Measurements from ENCODE around the gene FCER1G.
A peak's percentile ranks its signal among the peaks of the same experiment; 100 is the strongest.

FCER1G gene

DNA sequence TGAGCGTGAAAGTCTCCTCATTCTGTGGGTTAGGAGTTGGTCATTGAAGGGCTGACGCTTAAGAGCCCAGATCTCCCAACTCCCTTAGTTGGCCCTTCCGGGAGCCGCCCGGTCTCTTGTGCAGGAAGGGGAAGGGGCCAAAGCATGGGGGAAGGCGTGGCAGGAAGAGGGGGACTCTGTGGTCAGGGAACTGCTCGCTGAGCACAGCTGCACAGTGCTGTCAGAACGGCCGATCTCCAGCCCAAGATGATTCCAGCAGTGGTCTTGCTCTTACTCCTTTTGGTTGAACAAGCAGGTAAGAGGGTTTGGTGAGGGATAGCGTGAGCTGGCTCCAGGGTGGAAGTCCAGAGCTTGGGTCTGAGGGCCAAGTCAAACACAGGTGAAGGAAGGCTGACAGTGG, at the start of gene FCER1G:
TSS of gene FCER1G (plus strand) at position 220 of the 400 bp plus-strand sequence. CDS start at position 247, 27 bp downstream.
- no peak for DNase-seq (ENCODE audit: low read depth)
- H3K36me3 ChIP-seq (ENCODE audit: control insufficient read depth, insufficient read depth, low read length, severe bottlenecking), result peaks cover 52% of the 10 kb centered on the region
- no peaks in the 10 kb centered on the region for H3K9me3 ChIP-seq (ENCODE audit: control insufficient read depth, low read length)
- H3K27me3 ChIP-seq (replicated peaks; ENCODE audit: control insufficient read depth, insufficient read depth, low read length), result no peaks in the 10 kb centered on the region
- H3K4me3 ChIP-seq (ENCODE audit: low read length), result no peak within 1 kb of the TSS
- peaks cover 37% of the 10 kb centered on the region for H3K4me1 ChIP-seq (ENCODE audit: control insufficient read depth, insufficient read depth, low read length)
- peak within 1 kb of the TSS; percentile 24 for H3K9ac ChIP-seq (ENCODE audit: low read length)

DNA sequence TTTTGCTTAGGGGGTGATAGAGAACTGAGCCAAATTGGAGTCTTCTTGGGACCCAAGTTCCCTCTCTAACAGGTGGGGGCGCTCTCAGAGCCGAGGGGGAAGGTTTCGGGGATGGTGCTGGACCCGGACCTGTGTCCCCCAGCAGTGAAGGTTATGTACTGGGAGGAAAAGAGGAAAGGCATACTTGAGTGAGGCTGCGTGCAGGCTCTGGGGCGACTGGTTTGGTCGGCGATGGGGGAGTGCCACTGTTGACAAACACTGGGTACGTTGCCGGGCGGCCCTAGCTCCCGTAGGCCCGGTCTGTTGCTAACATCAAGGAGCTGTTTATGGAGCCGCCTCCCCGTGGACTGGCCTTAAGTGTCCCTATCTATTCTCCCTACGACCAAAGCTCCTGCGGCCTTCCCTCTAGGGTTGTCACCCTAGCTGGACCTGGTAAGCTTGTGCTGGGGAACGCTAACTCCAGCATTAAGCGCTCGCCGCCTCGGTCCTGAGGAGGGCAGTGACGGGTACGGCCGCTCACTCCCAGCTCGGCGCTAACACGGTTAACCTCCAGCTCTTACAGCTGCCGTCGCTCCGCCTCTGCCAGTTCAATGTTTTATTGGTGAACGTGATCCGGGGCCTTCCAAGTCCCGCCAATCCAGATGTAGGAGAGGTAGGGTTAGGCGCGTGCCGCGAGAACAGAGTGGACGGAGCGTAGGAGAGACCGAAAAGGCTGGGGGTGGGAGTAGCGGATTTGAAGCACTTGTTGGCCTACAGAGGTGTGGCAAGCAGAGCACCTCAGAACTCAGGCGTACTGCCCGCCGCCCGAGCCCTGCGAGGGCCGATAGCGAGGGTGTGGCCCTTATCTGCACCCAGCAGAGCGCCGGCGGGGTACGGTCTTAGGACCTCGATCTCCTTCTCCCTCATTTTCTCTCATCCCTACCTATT, 49.1 kb upstream of the FCER1G start, which contains the start of gene PPOX:
TSS of gene PPOX (plus strand) at position 685 of the 927 bp plus-strand sequence. CDS start 422 bp downstream, outside the sequence.
- Histone ChIP-seq H3K36me3 (ENCODE audit: control insufficient read depth, insufficient read depth, low read length, severe bottlenecking) (peaks cover 41% of the 10 kb centered on the region), H3K9me3 (ENCODE audit: control insufficient read depth, low read length) (no peaks in the 10 kb centered on the region), H3K4me3 (ENCODE audit: low read length) (peak within 1 kb of the TSS; percentile 93)

DNA sequence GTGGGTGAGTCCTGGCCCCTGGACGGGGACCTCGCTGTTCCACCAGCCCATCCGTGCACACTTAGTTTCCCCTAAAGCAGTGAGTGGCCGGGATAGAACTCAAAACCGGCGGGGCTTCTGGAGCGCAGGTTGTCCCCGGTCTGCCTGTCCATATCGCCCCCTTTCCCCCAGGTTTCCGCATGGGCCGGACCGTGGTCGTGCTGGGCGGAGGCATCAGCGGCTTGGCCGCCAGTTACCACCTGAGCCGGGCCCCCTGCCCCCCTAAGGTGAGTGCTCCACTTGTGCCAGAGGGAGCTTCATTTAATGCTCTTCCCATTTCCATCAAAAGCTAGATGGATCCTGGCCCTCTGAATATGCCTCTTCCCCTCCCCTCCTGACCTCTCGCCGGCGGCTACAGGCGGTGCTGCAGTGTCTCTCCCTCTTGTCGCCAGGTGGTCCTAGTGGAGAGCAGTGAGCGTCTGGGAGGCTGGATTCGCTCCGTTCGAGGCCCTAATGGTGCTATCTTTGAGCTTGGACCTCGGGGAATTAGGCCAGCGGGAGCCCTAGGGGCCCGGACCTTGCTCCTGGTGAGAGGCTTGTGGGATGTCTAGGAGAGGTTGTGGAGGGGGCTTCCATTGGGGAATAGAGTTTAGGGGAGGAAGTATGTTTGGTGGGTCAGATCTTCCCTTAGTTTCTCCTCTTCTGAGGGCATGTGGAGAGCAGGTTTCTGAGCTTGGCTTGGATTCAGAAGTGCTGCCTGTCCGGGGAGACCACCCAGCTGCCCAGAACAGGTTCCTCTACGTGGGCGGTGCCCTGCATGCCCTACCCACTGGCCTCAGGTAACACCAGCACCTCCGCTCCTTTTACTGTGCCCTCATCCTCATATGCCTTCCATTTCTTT, 48.2 kb upstream of the FCER1G start:
- H3K27me3 ChIP-seq (replicated peaks; ENCODE audit: control insufficient read depth, insufficient read depth, low read length), result no peaks in the 10 kb centered on the region
- no peaks in the 10 kb centered on the region for H3K9me3 ChIP-seq (ENCODE audit: control insufficient read depth, low read length)

More for the DNA sequence above, 49.1 kb upstream of the FCER1G start, which contains the start of gene PPOX:
- Histone ChIP-seq H3K4me1 (ENCODE audit: control insufficient read depth, insufficient read depth, low read length) (peaks cover 15% of the 10 kb centered on the region), H3K9ac (ENCODE audit: low read length) (peak within 1 kb of the TSS; percentile 91), H3K27me3 (replicated peaks; ENCODE audit: control insufficient read depth, insufficient read depth, low read length) (no peaks in the 10 kb centered on the region)
- peak; percentile 99 for DNase-seq (ENCODE audit: low read depth)

DNA sequence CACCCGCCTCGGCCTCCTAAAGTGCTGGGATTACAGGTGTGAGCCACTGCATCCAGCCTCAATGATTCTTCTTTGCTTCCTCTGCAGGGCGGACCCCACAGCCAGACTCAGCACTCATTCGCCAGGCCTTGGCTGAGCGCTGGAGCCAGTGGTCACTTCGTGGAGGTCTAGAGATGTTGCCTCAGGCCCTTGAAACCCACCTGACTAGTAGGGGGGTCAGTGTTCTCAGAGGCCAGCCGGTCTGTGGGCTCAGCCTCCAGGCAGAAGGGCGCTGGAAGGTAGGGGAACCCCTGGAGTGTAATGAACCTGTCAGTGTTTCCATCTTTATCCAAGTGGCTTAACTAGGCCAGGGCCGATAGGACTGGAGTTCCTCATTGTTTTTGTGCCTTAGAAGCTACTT, 46.2 kb upstream of the FCER1G start:
- H3K9ac ChIP-seq (ENCODE audit: low read length), result no peak overlapping the region
- peaks cover 44% of the 10 kb centered on the region for H3K36me3 ChIP-seq (ENCODE audit: control insufficient read depth, insufficient read depth, low read length, severe bottlenecking)
- H3K4me1 ChIP-seq (ENCODE audit: control insufficient read depth, insufficient read depth, low read length), result peaks cover 38% of the 10 kb centered on the region
- H3K4me3 ChIP-seq (ENCODE audit: low read length), result no peak overlapping the region
- H3K27me3 ChIP-seq (replicated peaks; ENCODE audit: control insufficient read depth, insufficient read depth, low read length), result no peaks in the 10 kb centered on the region
- DNase-seq (ENCODE audit: low read depth), result no peak
- H3K9me3 ChIP-seq (ENCODE audit: control insufficient read depth, low read length), result no peaks in the 10 kb centered on the region

More for the DNA sequence above, 48.2 kb upstream of the FCER1G start:
- H3K4me1 ChIP-seq (ENCODE audit: control insufficient read depth, insufficient read depth, low read length), result peaks cover 18% of the 10 kb centered on the region
- peak overlapping the region; percentile 93 for H3K4me3 ChIP-seq (ENCODE audit: low read length)
- peak; percentile 33 for DNase-seq (ENCODE audit: low read depth)
- H3K36me3 ChIP-seq (ENCODE audit: control insufficient read depth, insufficient read depth, low read length, severe bottlenecking), result peaks cover 50% of the 10 kb centered on the region
- peak overlapping the region; percentile 91 for H3K9ac ChIP-seq (ENCODE audit: low read length)

DNA sequence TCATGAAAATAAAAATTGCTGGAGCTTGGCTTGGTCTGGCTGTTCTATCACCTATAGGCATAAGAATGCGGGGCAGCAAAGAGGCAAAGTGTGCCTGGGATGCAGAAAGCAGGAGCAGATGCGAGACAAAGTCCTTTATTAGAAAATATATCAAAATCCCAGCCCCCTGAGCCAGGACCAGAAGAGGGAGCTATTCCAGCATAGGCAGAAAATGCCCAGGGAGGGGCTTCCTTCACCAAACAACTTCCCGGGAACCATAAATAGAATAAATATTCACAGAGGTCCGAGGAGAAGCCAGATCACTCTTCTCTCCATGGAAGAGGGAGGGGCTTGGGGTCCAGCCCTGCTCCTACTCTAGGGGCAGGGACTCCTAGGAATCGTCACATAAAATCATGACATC, 43.9 kb upstream of the FCER1G start:
- Histone ChIP-seq H3K4me1 (ENCODE audit: control insufficient read depth, insufficient read depth, low read length) (peaks cover 37% of the 10 kb centered on the region), H3K9ac (ENCODE audit: low read length) (peak overlapping the region; percentile 69), H3K4me3 (ENCODE audit: low read length) (no peak overlapping the region), H3K9me3 (ENCODE audit: control insufficient read depth, low read length) (no peaks in the 10 kb centered on the region), H3K27me3 (replicated peaks; ENCODE audit: control insufficient read depth, insufficient read depth, low read length) (no peaks in the 10 kb centered on the region), H3K36me3 (ENCODE audit: control insufficient read depth, insufficient read depth, low read length, severe bottlenecking) (peaks cover 55% of the 10 kb centered on the region)
- DNase-seq (ENCODE audit: low read depth), result no peak

DNA sequence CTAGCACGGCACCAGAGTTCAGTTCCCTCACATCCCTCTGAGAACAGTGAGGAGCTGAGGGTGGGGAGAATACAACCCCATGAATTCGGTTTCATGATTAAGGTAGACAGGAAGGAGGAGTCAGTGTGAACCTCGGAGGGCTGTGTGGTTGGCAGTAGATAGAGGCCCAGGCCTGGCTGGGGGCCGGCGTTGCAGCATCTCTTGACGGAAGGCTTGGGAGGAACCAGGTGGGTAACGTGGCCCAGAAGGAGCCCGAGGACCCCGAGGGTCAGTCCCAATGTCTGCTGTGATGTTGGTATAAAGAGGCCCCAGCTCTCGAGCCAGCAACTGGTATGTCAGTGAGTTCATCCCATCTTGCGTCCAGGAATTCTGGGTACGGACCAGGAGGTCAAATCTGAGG, 43.4 kb upstream of the FCER1G start:
- Histone ChIP-seq H3K9me3 (ENCODE audit: control insufficient read depth, low read length) (no peaks in the 10 kb centered on the region), H3K9ac (ENCODE audit: low read length) (peak overlapping the region; percentile 69), H3K4me1 (ENCODE audit: control insufficient read depth, insufficient read depth, low read length) (peaks cover 42% of the 10 kb centered on the region), H3K4me3 (ENCODE audit: low read length) (no peak overlapping the region), H3K27me3 (replicated peaks; ENCODE audit: control insufficient read depth, insufficient read depth, low read length) (no peaks in the 10 kb centered on the region), H3K36me3 (ENCODE audit: control insufficient read depth, insufficient read depth, low read length, severe bottlenecking) (peaks cover 55% of the 10 kb centered on the region)
- DNase-seq (ENCODE audit: low read depth), result no peak

DNA sequence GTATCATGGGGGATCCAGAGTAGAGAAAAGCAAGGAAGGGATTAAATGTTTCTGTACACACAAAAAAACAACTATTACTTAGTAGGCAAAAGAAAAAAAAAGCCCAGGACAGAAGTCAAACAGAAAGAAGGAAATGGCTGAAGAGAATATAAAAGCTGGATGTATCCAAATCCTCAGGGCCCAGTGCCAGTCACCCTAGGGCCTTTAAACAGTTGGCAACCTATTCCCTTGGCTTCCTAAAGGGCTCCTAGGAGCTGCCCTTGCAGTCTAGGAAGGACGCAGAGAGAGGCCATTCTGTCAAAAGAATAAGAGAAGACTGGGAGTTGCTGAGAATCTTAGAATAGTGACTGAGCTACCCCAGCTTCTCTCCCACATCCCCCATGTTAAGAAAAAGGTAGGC, 42.7 kb upstream of the FCER1G start:
- H3K4me3 ChIP-seq (ENCODE audit: low read length), result peak overlapping the region; percentile 35
- H3K9me3 ChIP-seq (ENCODE audit: control insufficient read depth, low read length), result no peaks in the 10 kb centered on the region
- peak overlapping the region; percentile 69 for H3K9ac ChIP-seq (ENCODE audit: low read length)
- no peaks in the 10 kb centered on the region for H3K27me3 ChIP-seq (replicated peaks; ENCODE audit: control insufficient read depth, insufficient read depth, low read length)
- DNase-seq (ENCODE audit: low read depth), result no peak
- H3K36me3 ChIP-seq (ENCODE audit: control insufficient read depth, insufficient read depth, low read length, severe bottlenecking), result peaks cover 55% of the 10 kb centered on the region
- H3K4me1 ChIP-seq (ENCODE audit: control insufficient read depth, insufficient read depth, low read length), result peaks cover 36% of the 10 kb centered on the region

DNA sequence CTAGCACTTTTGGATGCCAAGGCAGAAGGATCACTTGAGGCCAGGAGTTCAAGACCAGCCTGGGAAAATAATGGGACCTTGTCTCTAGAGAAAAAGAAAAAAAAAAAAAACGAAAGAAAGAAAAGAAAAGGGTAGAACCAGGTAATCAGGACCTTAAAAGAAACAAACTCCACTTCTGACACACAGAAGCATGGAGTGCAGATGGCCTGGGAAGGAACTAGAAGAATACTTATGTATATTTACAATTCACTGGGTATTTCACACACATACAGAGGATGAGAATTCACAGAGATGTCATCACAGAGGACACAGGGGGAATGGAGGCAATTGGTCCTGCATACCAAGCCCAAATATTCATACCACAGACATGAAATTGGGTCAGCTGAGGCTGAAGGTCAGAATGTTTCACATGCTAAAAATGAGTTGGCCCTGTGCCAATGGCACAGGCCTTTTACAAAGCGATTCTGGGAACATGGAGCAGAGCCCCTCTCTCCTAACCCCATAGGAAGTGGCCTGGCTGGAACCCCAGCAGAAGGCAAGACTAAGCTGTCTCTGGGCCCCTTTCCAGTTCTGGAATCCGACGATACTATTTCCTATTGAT, 42.2 kb upstream of the FCER1G start:
- H3K9ac ChIP-seq (ENCODE audit: low read length), result peak overlapping the region; percentile 69
- H3K36me3 ChIP-seq (ENCODE audit: control insufficient read depth, insufficient read depth, low read length, severe bottlenecking), result peaks cover 55% of the 10 kb centered on the region
- DNase-seq (ENCODE audit: low read depth), result peak; percentile 87
- H3K4me3 ChIP-seq (ENCODE audit: low read length), result peak overlapping the region; percentile 35
- no peaks in the 10 kb centered on the region for H3K27me3 ChIP-seq (replicated peaks; ENCODE audit: control insufficient read depth, insufficient read depth, low read length)
- peaks cover 40% of the 10 kb centered on the region for H3K4me1 ChIP-seq (ENCODE audit: control insufficient read depth, insufficient read depth, low read length)
- H3K9me3 ChIP-seq (ENCODE audit: control insufficient read depth, low read length), result no peaks in the 10 kb centered on the region

DNA sequence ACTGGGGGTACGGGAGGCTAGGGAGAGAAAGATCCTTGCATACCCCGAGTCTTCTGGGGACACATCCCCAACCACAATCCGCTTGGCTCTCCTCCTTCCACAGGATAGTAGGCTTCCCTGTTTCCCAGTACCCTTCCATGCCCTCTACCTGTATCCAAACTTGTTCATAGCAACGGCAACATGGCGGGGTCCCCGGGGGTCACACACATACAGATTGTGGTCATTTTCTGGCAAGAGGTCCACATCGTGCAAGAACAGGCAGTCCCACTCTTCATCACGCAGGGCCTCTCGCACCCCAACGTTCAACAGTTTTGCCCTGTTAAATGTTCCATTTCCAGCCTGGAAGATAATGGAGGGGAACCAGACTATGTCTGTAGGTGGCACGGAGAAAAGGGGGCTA, 41.4 kb upstream of the FCER1G start:
- no peaks in the 10 kb centered on the region for H3K27me3 ChIP-seq (replicated peaks; ENCODE audit: control insufficient read depth, insufficient read depth, low read length)
- no peaks in the 10 kb centered on the region for H3K9me3 ChIP-seq (ENCODE audit: control insufficient read depth, low read length)
- peak overlapping the region; percentile 2 for H3K9ac ChIP-seq (ENCODE audit: low read length)
- peak overlapping the region; percentile 0 for H3K4me3 ChIP-seq (ENCODE audit: low read length)
- H3K4me1 ChIP-seq (ENCODE audit: control insufficient read depth, insufficient read depth, low read length), result peaks cover 42% of the 10 kb centered on the region
- DNase-seq (ENCODE audit: low read depth), result no peak
- H3K36me3 ChIP-seq (ENCODE audit: control insufficient read depth, insufficient read depth, low read length, severe bottlenecking), result peaks cover 55% of the 10 kb centered on the region

DNA sequence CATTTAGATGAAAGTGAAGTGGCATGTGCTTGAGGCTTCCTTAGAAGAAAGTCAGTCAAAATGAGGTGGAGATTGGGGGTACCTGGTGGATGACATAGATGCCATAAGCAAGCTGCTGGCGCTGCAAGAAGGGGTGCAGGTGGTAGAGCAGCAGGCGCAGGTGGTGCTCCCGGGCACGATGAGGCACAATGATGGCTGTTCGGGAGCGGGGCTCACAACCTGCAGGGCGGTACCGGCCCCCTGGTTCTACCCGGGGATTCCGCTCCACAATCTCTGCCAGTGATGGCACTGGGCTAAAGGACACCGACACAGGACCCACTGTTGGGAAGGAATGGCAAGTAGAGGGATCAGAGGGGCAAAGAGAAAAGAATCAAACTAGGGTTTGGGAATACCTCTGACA, 40.2 kb upstream of the FCER1G start:
- Histone ChIP-seq H3K9ac (ENCODE audit: low read length) (no peak overlapping the region), H3K27me3 (replicated peaks; ENCODE audit: control insufficient read depth, insufficient read depth, low read length) (no peaks in the 10 kb centered on the region), H3K4me1 (ENCODE audit: control insufficient read depth, insufficient read depth, low read length) (peaks cover 42% of the 10 kb centered on the region), H3K36me3 (ENCODE audit: control insufficient read depth, insufficient read depth, low read length, severe bottlenecking) (peaks cover 46% of the 10 kb centered on the region), H3K9me3 (ENCODE audit: control insufficient read depth, low read length) (no peaks in the 10 kb centered on the region), H3K4me3 (ENCODE audit: low read length) (no peak overlapping the region)
- DNase-seq (ENCODE audit: low read depth), result no peak
